ENCODE measurements around the gene EXOC1.

Gene EXOC1

DNA sequence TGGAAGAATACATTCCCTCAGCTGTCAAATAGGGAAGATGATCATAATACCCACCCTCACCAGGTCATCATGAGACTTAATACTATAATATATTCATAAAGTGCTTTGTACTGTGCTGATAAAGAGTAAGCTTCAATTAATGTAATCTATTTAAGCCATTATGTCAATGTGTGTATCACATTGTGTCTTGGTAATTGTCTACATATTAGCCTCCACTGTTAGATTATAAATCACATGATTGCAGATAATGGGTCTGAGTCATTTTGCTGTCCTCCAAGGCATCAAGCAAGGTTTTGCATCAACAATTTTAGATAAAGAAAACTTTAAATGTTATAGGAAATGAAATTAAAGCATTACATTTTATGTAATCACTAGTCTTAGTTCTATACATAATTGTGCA, 50.1 kb downstream of the EXOC1 start:
- H3K36me3 ChIP-seq (ENCODE audit: insufficient read depth, low read length), result peaks cover 21% of the 10 kb centered on the region
- no peaks in the 10 kb centered on the region for H4K20me1 ChIP-seq (ENCODE audit: insufficient read depth, low read length)
- TF ChIP-seq, protein P1, sequence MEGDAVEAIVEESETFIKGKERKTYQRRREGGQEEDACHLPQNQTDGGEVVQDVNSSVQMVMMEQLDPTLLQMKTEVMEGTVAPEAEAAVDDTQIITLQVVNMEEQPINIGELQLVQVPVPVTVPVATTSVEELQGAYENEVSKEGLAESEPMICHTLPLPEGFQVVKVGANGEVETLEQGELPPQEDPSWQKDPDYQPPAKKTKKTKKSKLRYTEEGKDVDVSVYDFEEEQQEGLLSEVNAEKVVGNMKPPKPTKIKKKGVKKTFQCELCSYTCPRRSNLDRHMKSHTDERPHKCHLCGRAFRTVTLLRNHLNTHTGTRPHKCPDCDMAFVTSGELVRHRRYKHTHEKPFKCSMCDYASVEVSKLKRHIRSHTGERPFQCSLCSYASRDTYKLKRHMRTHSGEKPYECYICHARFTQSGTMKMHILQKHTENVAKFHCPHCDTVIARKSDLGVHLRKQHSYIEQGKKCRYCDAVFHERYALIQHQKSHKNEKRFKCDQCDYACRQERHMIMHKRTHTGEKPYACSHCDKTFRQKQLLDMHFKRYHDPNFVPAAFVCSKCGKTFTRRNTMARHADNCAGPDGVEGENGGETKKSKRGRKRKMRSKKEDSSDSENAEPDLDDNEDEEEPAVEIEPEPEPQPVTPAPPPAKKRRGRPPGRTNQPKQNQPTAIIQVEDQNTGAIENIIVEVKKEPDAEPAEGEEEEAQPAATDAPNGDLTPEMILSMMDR (IDR thresholded peaks at IDR 0.05; ENCODE audit: low read length), result no peak
- no peak for TF ChIP-seq EZH2 (IDR thresholded peaks at IDR 0.05; ENCODE audit: borderline replicate concordance, low read length)

GRCh38 chr4:55904576-55904975, 51.1 kb downstream of the EXOC1 start:
- Histone ChIP-seq H2AFZ (ENCODE audit: low read length) (no peak overlapping the region), H3K9ac (ENCODE audit: low read length) (no peak overlapping the region), H3K9me3 (ENCODE audit: low read length) (no peaks in the 10 kb centered on the region), H3K9me2 (ENCODE audit: low read depth, low read length) (no peaks in the 10 kb centered on the region), H3K4me3 (ENCODE audit: low read depth, low read length, poor library complexity, severe bottlenecking) (no peak overlapping the region), H3K4me1 (ENCODE audit: insufficient read depth, low read length, severe bottlenecking) (no peaks in the 10 kb centered on the region), H3K27ac (ENCODE audit: low read depth, low read length, poor library complexity, severe bottlenecking) (no peak overlapping the region), H3K27me3 (ENCODE audit: insufficient read depth, low read length) (no peaks in the 10 kb centered on the region), H4K20me1 (ENCODE audit: insufficient read depth, low read length) (no peaks in the 10 kb centered on the region), H3K4me2 (ENCODE audit: low read length) (no peak overlapping the region), H3F3A (ENCODE audit: insufficient read depth, low read length) (no peaks in the 10 kb centered on the region), H3K36me3 (ENCODE audit: insufficient read depth, low read length) (peaks cover 20% of the 10 kb centered on the region), H3K79me2 (ENCODE audit: insufficient read depth, low read length) (no peaks in the 10 kb centered on the region)
- TF ChIP-seq EZH2 (IDR thresholded peaks at IDR 0.05; ENCODE audit: borderline replicate concordance, low read length), result no peak
- TF ChIP-seq, protein P1 (IDR thresholded peaks at IDR 0.05; ENCODE audit: low read length), result no peak

More for the DNA sequence above, 50.1 kb downstream of the EXOC1 start:
- Histone ChIP-seq H3K4me1 (ENCODE audit: insufficient read depth, low read length, severe bottlenecking) (no peaks in the 10 kb centered on the region), H3K27ac (ENCODE audit: low read depth, low read length, poor library complexity, severe bottlenecking) (no peak overlapping the region), H3K4me2 (ENCODE audit: low read length) (no peak overlapping the region), H3K9me2 (ENCODE audit: low read depth, low read length) (no peaks in the 10 kb centered on the region), H3F3A (ENCODE audit: insufficient read depth, low read length) (no peaks in the 10 kb centered on the region), H3K27me3 (ENCODE audit: insufficient read depth, low read length) (no peaks in the 10 kb centered on the region), H3K9me3 (ENCODE audit: low read length) (no peaks in the 10 kb centered on the region), H3K4me3 (ENCODE audit: low read depth, low read length, poor library complexity, severe bottlenecking) (no peak overlapping the region), H3K79me2 (ENCODE audit: insufficient read depth, low read length) (no peaks in the 10 kb centered on the region), H3K9ac (ENCODE audit: low read length) (no peak overlapping the region), H2AFZ (ENCODE audit: low read length) (no peak overlapping the region)

DNA sequence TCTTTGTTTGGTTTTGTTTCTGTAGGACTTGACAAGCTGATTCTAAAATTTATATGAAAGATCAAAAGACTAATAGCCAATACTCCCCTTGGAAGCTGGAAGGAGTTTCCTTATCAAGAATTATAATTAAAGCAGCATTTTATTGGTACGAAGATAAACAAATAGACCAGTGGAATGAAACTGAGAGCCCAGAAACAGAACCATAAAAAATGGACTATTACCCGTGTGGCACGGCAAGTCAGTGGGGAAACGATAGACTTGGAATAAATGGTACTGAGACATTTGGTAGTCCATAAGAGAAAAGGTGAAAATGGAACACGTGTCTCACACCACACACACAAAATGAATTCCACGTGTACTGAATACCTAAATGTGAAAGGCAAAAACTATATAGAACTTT, 52.9 kb downstream of the EXOC1 start:
- H3K9ac ChIP-seq (ENCODE audit: low read length), result no peak overlapping the region
- no peaks in the 10 kb centered on the region for H3K27me3 ChIP-seq (ENCODE audit: insufficient read depth, low read length)
- H3K4me3 ChIP-seq (ENCODE audit: low read depth, low read length, poor library complexity, severe bottlenecking), result no peak overlapping the region
- H3K4me1 ChIP-seq (ENCODE audit: insufficient read depth, low read length, severe bottlenecking), result no peaks in the 10 kb centered on the region
- no peaks in the 10 kb centered on the region for H3K79me2 ChIP-seq (ENCODE audit: insufficient read depth, low read length)
- no peak overlapping the region for H2AFZ ChIP-seq (ENCODE audit: low read length)
- no peak overlapping the region for H3K27ac ChIP-seq (ENCODE audit: low read depth, low read length, poor library complexity, severe bottlenecking)
- no peaks in the 10 kb centered on the region for H3K9me3 ChIP-seq (ENCODE audit: low read length)
- H3K9me2 ChIP-seq (ENCODE audit: low read depth, low read length), result no peaks in the 10 kb centered on the region
- no peaks in the 10 kb centered on the region for H4K20me1 ChIP-seq (ENCODE audit: insufficient read depth, low read length)
- no peak overlapping the region for H3K4me2 ChIP-seq (ENCODE audit: low read length)
- no peak for TF ChIP-seq EZH2 (IDR thresholded peaks at IDR 0.05; ENCODE audit: borderline replicate concordance, low read length)
- TF ChIP-seq, protein P1 (IDR thresholded peaks at IDR 0.05; ENCODE audit: low read length), result no peak
- no peaks in the 10 kb centered on the region for H3F3A ChIP-seq (ENCODE audit: insufficient read depth, low read length)
- peaks cover 12% of the 10 kb centered on the region; the same call in 1 of the 2 replicates for H3K36me3 ChIP-seq (ENCODE audit: insufficient read depth, low read length)

All from OCI-LY1 (cell line).